HEK293 (cell line): ENCODE results near the gene GAS7.

Experiments used
- CTCF ChIA-PET: fragments of 350-600 bp; formaldehyde crosslinking; extraction: SDS; loops from one replicate; lab custom pipeline; 2021; ENCODE audit warnings: antibody characterized with exemption; lab: Yijun Ruan, JAX
- POLR2A ChIA-PET: fragments of 300-600 bp; formaldehyde crosslinking; extraction: SDS; loops from one replicate; lab custom pipeline; 2020; ENCODE audit warnings: antibody characterized with exemption, inconsistent platforms; lab: Yijun Ruan, JAX
- H3K27ac ChIP-seq: fragments of 200-500 bp; sonication (Bioruptor generic); 2 replicates; pipeline ENCODE4 v1.5.1; 2014; ENCODE audit warnings: low read depth, low read length, control low read depth, inconsistent platforms; ENCODE audit errors: extremely low read depth
- H3K36me3 ChIP-seq, 2 experiments: fragments of 200-500 bp in 1 of 2; sonication (Bioruptor generic) in 1 of 2; 1 replicate in 1 of 2; 2 replicates in 1 of 2; pipeline ENCODE4 v1.5.1; 2014 to 2017; ENCODE audit warnings: inconsistent platforms in 2 of 2, low read length in 2 of 2; ENCODE audit not compliant: control insufficient read depth in 2 of 2, insufficient read depth in 1 of 2
- H3K4me1 ChIP-seq: fragments of 200-500 bp; sonication (Bioruptor generic); 2 replicates; pipeline ENCODE4 v1.5.1; 2014; ENCODE audit warnings: mild to moderate bottlenecking, low read length, inconsistent platforms; ENCODE audit not compliant: control insufficient read depth, insufficient read depth
- H3K4me3 ChIP-seq: 2 replicates; pipeline ENCODE4 v1.5.1; 2011; ENCODE audit warnings: low read depth, mild to moderate bottlenecking, control low read depth, low read length, moderate library complexity
- H3K9me3 ChIP-seq: fragments of 200-500 bp; sonication (Bioruptor generic); 2 replicates; pipeline ENCODE4 v1.5.1; 2014; ENCODE audit warnings: low read depth, low read length, inconsistent platforms; ENCODE audit not compliant: control insufficient read depth, insufficient read depth
- BCL11A ChIP-seq: fragments of 450-650 bp; formaldehyde crosslinking; IDR thresholded peaks from 2 replicates; pipeline ENCODE4 v1.5.1; 2016; ENCODE audit warnings: low read depth, missing biosample characterization, missing genetic modification characterization
- GLI2 ChIP-seq: fragments of 450-650 bp; formaldehyde crosslinking; IDR thresholded peaks from 2 replicates; pipeline ENCODE4; 2017; ENCODE audit warnings: missing biosample characterization, missing genetic modification characterization, low read depth, borderline replicate concordance
- SCRT1 ChIP-seq: fragments of 450-650 bp; formaldehyde crosslinking; IDR thresholded peaks from 2 replicates; pipeline ENCODE4 v1.5.1; 2016; ENCODE audit warnings: missing biosample characterization, missing genetic modification characterization, borderline replicate concordance
- SETDB1 ChIP-seq: IDR thresholded peaks from one replicate; pipeline ENCODE4 v1.6.1; 2017; ENCODE audit warnings: mild to moderate bottlenecking, low read length, moderate library complexity, mixed read lengths; ENCODE audit not compliant: insufficient read length
- ZBTB26 ChIP-seq: fragments of 450-650 bp; formaldehyde crosslinking; optimal IDR thresholded peaks from 2 replicates; pipeline ENCODE3; 2016; ENCODE audit warnings: missing biosample characterization, mild to moderate bottlenecking, missing genetic modification characterization
- ZNF132 ChIP-seq: fragments of 450-650 bp; formaldehyde crosslinking; IDR thresholded peaks from 2 replicates; pipeline ENCODE4 v1.5.1; 2017; ENCODE audit warnings: missing biosample characterization, missing genetic modification characterization, borderline replicate concordance
- ZNF133 ChIP-seq: fragments of 450-650 bp; formaldehyde crosslinking; IDR thresholded peaks from 2 replicates; pipeline ENCODE4 v1.5.1; 2016; ENCODE audit warnings: missing biosample characterization, missing genetic modification characterization
- ZNF148 ChIP-seq: fragments of 450-650 bp; formaldehyde crosslinking; IDR thresholded peaks from 2 replicates; pipeline ENCODE4 v1.5.0; 2017; ENCODE audit warnings: missing biosample characterization, missing genetic modification characterization, borderline replicate concordance
- ZNF157 ChIP-seq: fragments of 450-650 bp; formaldehyde crosslinking; IDR thresholded peaks from 2 replicates; pipeline ENCODE4 v1.5.1; 2016; ENCODE audit warnings: missing biosample characterization, missing genetic modification characterization
- ZNF16 ChIP-seq: fragments of 450-650 bp; formaldehyde crosslinking; IDR thresholded peaks from 2 replicates; pipeline ENCODE4 v1.5.1; 2016; ENCODE audit warnings: low read depth, missing biosample characterization, missing genetic modification characterization
- ZNF274 ChIP-seq, 2 experiments: fragments of 200-500 bp in 1 of 2; fragments of 450-650 bp in 1 of 2; sonication (Bioruptor generic) in 1 of 2; formaldehyde crosslinking in 1 of 2; IDR thresholded peaks; 2 replicates each; pipeline versions ENCODE4 v1.5.1 to v1.6.1; 2014 to 2016; ENCODE audit warnings: borderline replicate concordance in 1 of 2, inconsistent platforms in 1 of 2, low read length in 1 of 2, missing biosample characterization in 1 of 2, missing genetic modification characterization in 1 of 2
- ZNF571 ChIP-seq: fragments of 450-650 bp; formaldehyde crosslinking; IDR thresholded peaks from 2 replicates; pipeline ENCODE4 v1.5.0; 2017; ENCODE audit warnings: missing biosample characterization, missing genetic modification characterization
- ZNF596 ChIP-seq: fragments of 450-650 bp; IDR thresholded peaks from 2 replicates; pipeline ENCODE4 v1.5.0; 2018; ENCODE audit warnings: missing biosample characterization, mild to moderate bottlenecking, missing genetic modification characterization, moderate library complexity
- ZNF654 ChIP-seq: fragments of 450-650 bp; formaldehyde crosslinking; IDR thresholded peaks from 2 replicates; pipeline ENCODE4 v1.5.1; 2016; ENCODE audit warnings: low read depth, missing biosample characterization, missing genetic modification characterization
- ZNF658 ChIP-seq: fragments of 450-650 bp; formaldehyde crosslinking; IDR thresholded peaks from 2 replicates; pipeline ENCODE4; 2016; ENCODE audit warnings: missing biosample characterization, missing genetic modification characterization
- ZNF677 ChIP-seq: fragments of 450-650 bp; IDR thresholded peaks from 2 replicates; pipeline ENCODE4 v1.5.0; 2018; ENCODE audit warnings: missing biosample characterization, mild to moderate bottlenecking, missing genetic modification characterization, moderate library complexity
- ZSCAN16 ChIP-seq: fragments of 450-650 bp; formaldehyde crosslinking; IDR thresholded peaks from 2 replicates; pipeline ENCODE4 v1.5.1; 2016; ENCODE audit warnings: missing biosample characterization, missing genetic modification characterization
- ZSCAN30 ChIP-seq: fragments of 450-650 bp; IDR thresholded peaks from 2 replicates; pipeline ENCODE4 v1.5.1; 2018; ENCODE audit warnings: missing biosample characterization, mild to moderate bottlenecking, missing genetic modification characterization, moderate library complexity
- ZSCAN4 ChIP-seq: fragments of 450-650 bp; formaldehyde crosslinking; IDR thresholded peaks from 2 replicates; pipeline ENCODE4 v1.5.1; 2017; ENCODE audit warnings: missing biosample characterization, missing genetic modification characterization
- ZXDB ChIP-seq: fragments of 450-650 bp; formaldehyde crosslinking; IDR thresholded peaks from 2 replicates; pipeline ENCODE4 v1.5.1; 2016; ENCODE audit warnings: missing biosample characterization, missing genetic modification characterization

The GAS7 gene

GRCh38 chr17:9941305-9941704, 257.1 kb downstream of the GAS7 start:
- POLR2A ChIA-PET: interaction anchor here (1.2 kb wide), 1 partner anchor 11 kb away, joined by 3 read pairs; no protein-coding TSS in a partner anchor
- CTCF ChIA-PET: interaction anchor here (1.0 kb wide), 1 partner anchor 10 kb away, joined by 3 read pairs; no protein-coding TSS in a partner anchor
- H3K4me1 ChIP-seq: no peaks in the 10 kb centered on the region; the same call in 1 of the 2 replicates
- no peaks in the 10 kb centered on the region for H3K36me3 ChIP-seq
- no peaks in the 10 kb centered on the region; the same call in 1 of the 2 replicates for H3K9me3 ChIP-seq
- H3K4me3 ChIP-seq: no peak overlapping the region
- no peak overlapping the region for H3K27ac ChIP-seq
- no peak for TF ChIP-seq ZNF157
- TF ChIP-seq ZBTB26 (tag by site-specific recombination): no peak
- TF ChIP-seq ZNF677 (tag by site-specific recombination): no peak
- no peak for TF ChIP-seq ZXDB (tag by site-specific recombination)
- no peak for TF ChIP-seq GLI2 (tag by site-specific recombination)
- TF ChIP-seq ZNF274 (IDR thresholded peaks at IDR 0.05; ENCODE audit: low read length): no peak
- TF ChIP-seq ZNF274 (tag by site-specific recombination; IDR thresholded peaks at IDR 0.05; ENCODE audit: borderline replicate concordance): no peak
- no peak for TF ChIP-seq ZNF658
- TF ChIP-seq SETDB1: no peak
- no peak for TF ChIP-seq ZSCAN30 (tag by site-specific recombination)
- no peak for TF ChIP-seq ZNF132 (tag by site-specific recombination)
- TF ChIP-seq ZNF16 (tag by site-specific recombination): no peak

- CTCF ChIA-PET: interaction anchor here (1.0 to 2.4 kb wide), 2 partner anchors 9 to 12 kb away, joined by 3 to 19 read pairs; no protein-coding TSS in a partner anchor
- H3K36me3 ChIP-seq: no peaks in the 10 kb centered on the region
- TF ChIP-seq ZNF133 (no peak), ZNF571 (no peak), ZSCAN4 (tag by site-specific recombination) (no peak), ZNF654 (no peak), ZNF596 (tag by site-specific recombination) (no peak), ZNF148 (tag by site-specific recombination) (no peak), ZSCAN16 (tag by site-specific recombination) (no peak), ZNF274 (IDR thresholded peaks at IDR 0.05; ENCODE audit: low read length) (no peak), ZNF274 (tag by site-specific recombination; IDR thresholded peaks at IDR 0.05; ENCODE audit: borderline replicate concordance) (no peak), BCL11A (tag by site-specific recombination) (no peak), SCRT1 (no peak)
- POLR2A ChIA-PET: interaction anchor here (1.2 kb wide), 1 partner anchor 11 kb away, joined by 3 read pairs; no protein-coding TSS in a partner anchor
- H3K4me3 ChIP-seq: no peak overlapping the region
- H3K27ac ChIP-seq: no peak overlapping the region
- no peaks in the 10 kb centered on the region; the same call in 1 of the 2 replicates for H3K4me1 ChIP-seq
- no peaks in the 10 kb centered on the region; the same call in 1 of the 2 replicates for H3K9me3 ChIP-seq
These were observed 257.6 kb downstream of the GAS7 start for GRCh38 chr17:9940841-9941240.
